Esophagus squamous epithelium (tissue), 5 donors: ENCODE measurements around the gene C8G. TPM values are rescaled to one million over a fixed set of nuclear protein-coding genes. Genes with fewer than 3 reads are reported as not detected.

ENCODE experiments used
- DNase-seq: peaks from one replicate; lab custom pipeline; 2025; lab: John Stamatoyannopoulos, UW
- H3K27ac ChIP-seq, 4 donors: fragments of 200-600 bp; sonication (generic); one replicate each; pipeline ENCODE4 v1.5.1; 2016 to 2019; ENCODE audit warnings: mild to moderate bottlenecking in 1 of 4
- H3K27me3 ChIP-seq, 4 donors: fragments of 200-600 bp; sonication (generic); 1 replicate in 3 of 4; 2 replicates in 1 of 4; pipeline versions ENCODE4 v1.5.1 to v1.6.0; 2017 to 2021; ENCODE audit warnings: antibody characterized with exemption in 1 of 4
- H3K36me3 ChIP-seq, 3 donors: fragments of 200-600 bp; sonication (generic); one replicate each; pipeline ENCODE4 v1.5.1; 2016 to 2019
- H3K4me1 ChIP-seq, 3 donors: fragments of 200-600 bp; sonication (generic); one replicate each; pipeline ENCODE4 v1.5.1; 2017 to 2019
- H3K4me3 ChIP-seq, 4 donors: fragments of 200-600 bp; sonication (generic); 1 replicate in 3 of 4; 2 replicates in 1 of 4; pipeline ENCODE4 v1.5.1; 2016 to 2019; ENCODE audit warnings: mild to moderate bottlenecking in 2 of 4, moderate library complexity in 1 of 4
- H3K9me3 ChIP-seq, 3 donors: fragments of 200-600 bp; sonication (generic); one replicate each; pipeline ENCODE4 v1.5.1; 2016 to 2019
- POLR2A ChIP-seq, 4 donors: fragments of 450-650 bp; IDR thresholded peaks; one replicate each; pipeline ENCODE4 v1.6.1; 2017; ENCODE audit warnings: antibody characterized with exemption in 4 of 4, mild to moderate bottlenecking in 4 of 4, moderate library complexity in 3 of 4
- WGBS, 2 donors: methylation state at CpG; one replicate each; pipeline ENCODE4 v1.1.5; 2018; 5-methylcytosine and 5-hydroxymethylcytosine counted together
- intact Hi-C: fragments of 100-400 bp; cut with DNase I; formaldehyde crosslinking; loops from one replicate; pipeline ENCODE4 v1.15.0; 2022
- total RNA-seq, 4 donors: library from RNA; depleted of rRNA; stranded (reverse); fragments of >200 nt; gene quantifications; one replicate each; pipeline ENCODE4 v1.1.0, GENCODE V29; 2016
- TF ChIP-seq, protein P1 (sequence below), 6 experiments: fragments of 450-650 bp in 4 of 6; fragments of 200-600 bp in 2 of 6; sonication (generic) in 2 of 6; IDR thresholded peaks; one replicate each; pipeline ENCODE4 v1.5.1; 2016 to 2019; ENCODE audit warnings: antibody characterized with exemption in 6 of 6, mild to moderate bottlenecking in 4 of 6, moderate library complexity in 4 of 6
- donor health status: DM: yes; HTN: yes; CAD: no.

C8G gene
- total RNA-seq, 4 donors from 2014 or later: 1.6 TPM; not detected in 3

DNA sequence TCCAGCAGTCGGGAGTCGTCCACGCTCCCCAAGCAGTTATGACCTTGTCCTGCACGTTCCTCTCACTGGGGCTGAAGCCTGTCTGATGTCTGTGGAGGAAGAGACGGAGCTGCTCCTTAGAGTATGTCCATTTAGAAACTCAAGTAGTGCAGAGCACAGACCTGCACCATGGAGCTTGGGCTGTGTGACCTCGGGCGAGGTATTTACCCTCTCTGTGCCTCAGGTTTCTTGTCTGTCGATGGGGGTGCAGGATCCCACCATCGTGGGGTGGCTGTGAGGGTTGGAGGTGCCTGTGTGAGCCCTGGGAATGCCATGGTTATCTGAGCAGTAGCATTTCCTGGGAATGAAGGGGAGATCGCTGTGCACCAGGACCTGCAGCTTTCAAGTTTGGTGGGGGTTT, 44.5 kb upstream of the C8G start:
- WGBS, 2 donors: 81 to 84% methylated on average over 5 to 8 of the region's 10 CpGs
- H3K36me3 ChIP-seq: peaks cover 0 to 58% (median 9%) of the 10 kb centered on the region in 3 donors
- no peaks in the 10 kb centered on the region for H3K27me3 ChIP-seq
- intact Hi-C loops: no loop called here
- TF ChIP-seq, protein P1, sequence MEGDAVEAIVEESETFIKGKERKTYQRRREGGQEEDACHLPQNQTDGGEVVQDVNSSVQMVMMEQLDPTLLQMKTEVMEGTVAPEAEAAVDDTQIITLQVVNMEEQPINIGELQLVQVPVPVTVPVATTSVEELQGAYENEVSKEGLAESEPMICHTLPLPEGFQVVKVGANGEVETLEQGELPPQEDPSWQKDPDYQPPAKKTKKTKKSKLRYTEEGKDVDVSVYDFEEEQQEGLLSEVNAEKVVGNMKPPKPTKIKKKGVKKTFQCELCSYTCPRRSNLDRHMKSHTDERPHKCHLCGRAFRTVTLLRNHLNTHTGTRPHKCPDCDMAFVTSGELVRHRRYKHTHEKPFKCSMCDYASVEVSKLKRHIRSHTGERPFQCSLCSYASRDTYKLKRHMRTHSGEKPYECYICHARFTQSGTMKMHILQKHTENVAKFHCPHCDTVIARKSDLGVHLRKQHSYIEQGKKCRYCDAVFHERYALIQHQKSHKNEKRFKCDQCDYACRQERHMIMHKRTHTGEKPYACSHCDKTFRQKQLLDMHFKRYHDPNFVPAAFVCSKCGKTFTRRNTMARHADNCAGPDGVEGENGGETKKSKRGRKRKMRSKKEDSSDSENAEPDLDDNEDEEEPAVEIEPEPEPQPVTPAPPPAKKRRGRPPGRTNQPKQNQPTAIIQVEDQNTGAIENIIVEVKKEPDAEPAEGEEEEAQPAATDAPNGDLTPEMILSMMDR (IDR thresholded peaks at IDR 0.05): no peak
- TF ChIP-seq POLR2A (IDR thresholded peaks at IDR 0.05): no peak
- DNase-seq: no peak
- H3K9me3 ChIP-seq: no peaks in the 10 kb centered on the region
- H3K27ac ChIP-seq: peak overlapping the region; percentile 89 to 93 (median 92)
- H3K4me3 ChIP-seq: peak overlapping the region in 2 of 4 donors; percentile 1 to 11
- H3K4me1 ChIP-seq: peaks cover 33 to 60% (median 37%) of the 10 kb centered on the region in 3 donors

- no peaks in the 10 kb centered on the region for H3K27me3 ChIP-seq
- intact Hi-C loops: no loop called here
- DNase-seq: no peak
- peak overlapping the region in 2 of 4 donors; percentile 1 to 50 for H3K4me3 ChIP-seq
- H3K27ac ChIP-seq: peak overlapping the region; percentile 89 to 93 (median 92)
- H3K4me1 ChIP-seq: peaks cover 33 to 60% (median 37%) of the 10 kb centered on the region in 3 donors
- TF ChIP-seq, protein P1 (IDR thresholded peaks at IDR 0.05): no peak
- no peak for TF ChIP-seq POLR2A (IDR thresholded peaks at IDR 0.05)
- no peaks in the 10 kb centered on the region for H3K9me3 ChIP-seq
- H3K36me3 ChIP-seq: peaks cover 0 to 58% (median 9%) of the 10 kb centered on the region in 3 donors
- 40 to 51% methylated on average over 7 of the region's 13 CpGs for WGBS, 2 donors
Measured at GRCh38 chr9:136900988-136901515, 44.0 kb upstream of the C8G start.

- H3K36me3 ChIP-seq: peaks cover 0 to 64% (median 9%) of the 10 kb centered on the region in 3 donors
- no peak for DNase-seq
- H3K27ac ChIP-seq: peak overlapping the region; percentile 89 to 93 (median 92)
- 14 to 26% methylated on average over 6 to 12 of the region's 20 CpGs for WGBS, 2 donors
- no peaks in the 10 kb centered on the region for H3K9me3 ChIP-seq
- intact Hi-C loops: no loop called here
- no peaks in the 10 kb centered on the region for H3K27me3 ChIP-seq
- peak in 1 of 4 donors; percentile 32 for TF ChIP-seq POLR2A (IDR thresholded peaks at IDR 0.05)
- TF ChIP-seq, protein P1 (IDR thresholded peaks at IDR 0.05): no peak
- H3K4me1 ChIP-seq: peaks cover 33 to 60% (median 37%) of the 10 kb centered on the region in 3 donors
- peak overlapping the region; percentile 2 to 50 (median 31) for H3K4me3 ChIP-seq
Measured at GRCh38 chr9:136901516-136902258, 43.4 kb upstream of the C8G start.

DNA sequence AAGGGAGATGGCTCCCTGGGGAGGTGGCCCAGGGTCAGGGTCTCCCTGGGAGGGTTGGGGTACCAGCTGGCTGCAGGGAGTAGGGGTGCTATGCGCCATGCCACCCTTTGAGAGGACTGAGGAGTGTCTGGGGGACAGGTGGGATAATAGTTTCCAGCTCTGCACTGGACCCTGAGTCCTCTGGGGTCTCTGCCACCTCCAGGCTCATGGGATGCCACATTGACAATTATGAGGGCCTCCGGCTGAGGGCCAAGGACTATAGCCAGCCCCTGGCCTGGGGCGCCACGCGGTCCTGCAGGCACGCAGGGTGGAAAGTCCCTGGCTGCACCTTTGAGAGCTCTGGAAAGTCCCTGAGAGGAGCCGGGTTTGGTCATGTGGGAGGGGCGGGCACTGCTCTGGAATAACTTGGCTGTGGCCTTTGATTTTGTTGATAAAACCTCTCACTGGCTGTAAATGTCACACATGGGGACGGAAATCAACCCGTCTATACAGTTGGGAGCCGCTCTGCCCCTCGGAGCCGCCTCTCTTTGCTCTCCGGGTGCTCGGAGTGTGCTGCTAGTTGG, 42.7 kb upstream of the C8G start:
- 4 to 16% methylated on average over 4 to 9 of the region's 15 CpGs for WGBS, 2 donors
- H3K36me3 ChIP-seq: peaks cover 0 to 71% (median 9%) of the 10 kb centered on the region in 3 donors
- peak in 1 of 4 donors; percentile 28 for TF ChIP-seq POLR2A (IDR thresholded peaks at IDR 0.05)
- TF ChIP-seq, protein P1 (IDR thresholded peaks at IDR 0.05): no peak
- DNase-seq: peak; percentile 19
- H3K4me1 ChIP-seq: peaks cover 33 to 60% (median 37%) of the 10 kb centered on the region in 3 donors
- H3K27ac ChIP-seq: peak overlapping the region; percentile 89 to 93 (median 92)
- H3K9me3 ChIP-seq: no peaks in the 10 kb centered on the region
- no peaks in the 10 kb centered on the region for H3K27me3 ChIP-seq
- intact Hi-C loops: no loop called here
- peak overlapping the region; percentile 2 to 50 (median 31) for H3K4me3 ChIP-seq
